Gastrocnemius medialis (tissue), 4 donors: ENCODE results near the gene PRSS56. TPM values are rescaled to one million over a fixed set of nuclear protein-coding genes. Genes with fewer than 3 reads are reported as not detected.

Experiments used
- ATAC-seq, 2 donors: fragments of 150-250 bp; one replicate each; pipeline ENCODE4 v1.9.1; 2016
- DNase-seq, 2 donors: peaks; one replicate each; pipeline ENCODE4 v3.0.0-alpha.2; 2019
- H3K27ac ChIP-seq, 4 donors: fragments of 200-600 bp; sonication (generic); 1 replicate in 1 of 4; 2 replicates in 3 of 4; pipeline ENCODE4 v1.5.1; 2016 to 2018; ENCODE audit warnings: mild to moderate bottlenecking in 2 of 4, moderate library complexity in 1 of 4
- H3K27me3 ChIP-seq, 3 donors: fragments of 200-600 bp; sonication (generic) in 2 of 3; 1 replicate in 1 of 3; 2 replicates in 2 of 3; pipeline versions ENCODE4 v1.5.1 to v1.6.0; 2016 to 2019; ENCODE audit warnings: mild to moderate bottlenecking in 1 of 3, moderate library complexity in 1 of 3
- H3K36me3 ChIP-seq, 2 donors: fragments of 200-600 bp; sonication (generic) in 1 of 2; one replicate each; pipeline ENCODE4 v1.5.1; 2017 to 2018
- H3K4me1 ChIP-seq, 2 donors: fragments of 200-600 bp; sonication (generic) in 1 of 2; one replicate each; pipeline ENCODE4 v1.5.1; 2016 to 2017; ENCODE audit warnings: mild to moderate bottlenecking in 2 of 2
- H3K4me3 ChIP-seq, 4 donors: fragments of 200-600 bp; sonication (generic) in 3 of 4; 1 replicate in 1 of 4; 2 replicates in 3 of 4; pipeline ENCODE4 v1.5.1; 2016 to 2019; ENCODE audit warnings: mild to moderate bottlenecking in 2 of 4
- H3K9me3 ChIP-seq, 3 donors: fragments of 200-600 bp; sonication (generic) in 2 of 3; 1 replicate in 1 of 3; 2 replicates in 2 of 3; pipeline ENCODE4 v1.5.1; 2016 to 2019
- POLR2A ChIP-seq, 2 donors: fragments of 450-650 bp; IDR thresholded peaks; one replicate each; pipeline ENCODE4 v1.6.1; 2017; ENCODE audit warnings: antibody characterized with exemption in 2 of 2, mild to moderate bottlenecking in 2 of 2, moderate library complexity in 2 of 2
- in situ Hi-C, 4 donors: fragments of 200-750 bp; cut with MboI; loops; one replicate each; pipeline versions ENCODE4 v1.15.0 to v1.8.0; 2017; ENCODE audit warnings: low sequenced_read_pairs in 4 of 4
- intact Hi-C: fragments of 100-400 bp; cut with DNase I; formaldehyde crosslinking; loops from one replicate; pipeline ENCODE4 v1.15.1; 2023; ENCODE audit warnings: low total_unique reads
- total RNA-seq, 4 donors: library from RNA; depleted of rRNA; stranded (reverse); fragments of >200 nt; gene quantifications; one replicate each; pipeline versions ENCODE4 v1.1.0 to v1.2.3, GENCODE V29; 2016
- TF ChIP-seq, protein P1 (sequence below), 5 experiments: fragments of 450-650 bp in 3 of 5; fragments of 200-600 bp in 2 of 5; sonication (generic) in 2 of 5; IDR thresholded peaks in 4 of 5; conservative IDR thresholded peaks in 1 of 5; 1 replicate in 4 of 5; 2 replicates in 1 of 5; pipeline ENCODE4 v1.5.1; 2016 to 2019; ENCODE audit warnings: antibody characterized with exemption in 5 of 5, mild to moderate bottlenecking in 3 of 5, moderate library complexity in 3 of 5

The PRSS56 gene
- total RNA-seq, 4 donors from 2014 or later = 1.0 to 3.2 (median 2.2) TPM

DNA sequence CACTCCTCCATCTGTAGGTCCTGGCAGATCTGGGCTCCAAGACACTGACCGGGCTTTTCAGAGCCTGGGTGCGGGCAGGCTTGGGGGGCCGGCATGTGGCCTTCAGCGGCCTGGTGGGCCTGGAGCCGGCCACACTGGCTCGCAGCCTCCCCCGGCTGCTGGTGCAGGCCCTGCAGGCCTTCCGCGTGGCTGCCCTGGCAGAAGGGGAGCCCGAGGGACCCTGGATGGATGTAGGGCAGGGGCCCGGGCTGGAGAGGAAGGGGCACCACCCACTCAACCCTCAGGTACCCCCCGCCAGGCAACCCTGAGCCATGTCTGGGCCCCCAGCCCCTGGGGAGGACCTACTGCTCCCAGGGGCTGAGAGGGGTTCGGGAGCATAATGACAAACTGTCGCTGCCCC lies 5.0 kb downstream of the PRSS56 start:
- TF ChIP-seq, protein P1, sequence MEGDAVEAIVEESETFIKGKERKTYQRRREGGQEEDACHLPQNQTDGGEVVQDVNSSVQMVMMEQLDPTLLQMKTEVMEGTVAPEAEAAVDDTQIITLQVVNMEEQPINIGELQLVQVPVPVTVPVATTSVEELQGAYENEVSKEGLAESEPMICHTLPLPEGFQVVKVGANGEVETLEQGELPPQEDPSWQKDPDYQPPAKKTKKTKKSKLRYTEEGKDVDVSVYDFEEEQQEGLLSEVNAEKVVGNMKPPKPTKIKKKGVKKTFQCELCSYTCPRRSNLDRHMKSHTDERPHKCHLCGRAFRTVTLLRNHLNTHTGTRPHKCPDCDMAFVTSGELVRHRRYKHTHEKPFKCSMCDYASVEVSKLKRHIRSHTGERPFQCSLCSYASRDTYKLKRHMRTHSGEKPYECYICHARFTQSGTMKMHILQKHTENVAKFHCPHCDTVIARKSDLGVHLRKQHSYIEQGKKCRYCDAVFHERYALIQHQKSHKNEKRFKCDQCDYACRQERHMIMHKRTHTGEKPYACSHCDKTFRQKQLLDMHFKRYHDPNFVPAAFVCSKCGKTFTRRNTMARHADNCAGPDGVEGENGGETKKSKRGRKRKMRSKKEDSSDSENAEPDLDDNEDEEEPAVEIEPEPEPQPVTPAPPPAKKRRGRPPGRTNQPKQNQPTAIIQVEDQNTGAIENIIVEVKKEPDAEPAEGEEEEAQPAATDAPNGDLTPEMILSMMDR (IDR thresholded peaks at IDR 0.05 in 4 of 5, conservative IDR thresholded peaks at IDR 0.05 in 1 of 5) = peak in 1 of 5 experiments; percentile 15
- no peak for TF ChIP-seq POLR2A (IDR thresholded peaks at IDR 0.05)
- intact Hi-C loops (loop anchor here (10.0 kb wide), 1 partner anchor 210 kb away; no protein-coding TSS in a partner anchor), in situ Hi-C loops (no loop called here)
- peak in 1 of 2 donors; percentile 13 for ATAC-seq
- no peaks in the 10 kb centered on the region for H3K36me3 ChIP-seq
- peaks cover 46 to 51% of the 10 kb centered on the region in 2 donors for H3K4me1 ChIP-seq
- H3K4me3 ChIP-seq = peak overlapping the region in 2 of 4 donors; percentile 38 to 63
- DNase-seq = peak in 1 of 2 donors; percentile 32
- H3K9me3 ChIP-seq = no peaks in the 10 kb centered on the region
- H3K27me3 ChIP-seq = peaks cover 0 to 7% (median 0%) of the 10 kb centered on the region in 3 donors
- peak overlapping the region; percentile 90 to 97 (median 94) for H3K27ac ChIP-seq

- intact Hi-C loops = loop anchor here (2.0 to 10.0 kb wide), 2 partner anchors 25 to 211 kb away; partner anchors contain the start of genes EIF4E2 and TIGD1
- in situ Hi-C loops = no loop called here
- DNase-seq = peak; percentile 80 to 91
Observed at GRCh38 chr2:232525791-232526371, 5.7 kb downstream of the PRSS56 start, which contains the start of gene CHRND. TSS of gene CHRND (plus strand) at chr2:232526160. CDS start at chr2:232526216, 56 bp downstream.

GRCh38 chr2:232526372-232526941 lies 6.3 kb downstream of the PRSS56 start:
- in situ Hi-C loops = no loop called here
- peaks cover 49 to 51% of the 10 kb centered on the region in 2 donors for H3K4me1 ChIP-seq
- ATAC-seq (peak; percentile 5 to 12), DNase-seq (peak in 1 of 2 donors; percentile 58)
- peak overlapping the region; percentile 90 to 97 (median 94) for H3K27ac ChIP-seq
- no peaks in the 10 kb centered on the region for H3K36me3 ChIP-seq
- H3K4me3 ChIP-seq = peak overlapping the region; percentile 30 to 63 (median 44)
- peaks cover 0 to 7% (median 0%) of the 10 kb centered on the region in 3 donors for H3K27me3 ChIP-seq
- TF ChIP-seq, protein P1 (IDR thresholded peaks at IDR 0.05 in 4 of 5, conservative IDR thresholded peaks at IDR 0.05 in 1 of 5) = no peak
- TF ChIP-seq POLR2A (IDR thresholded peaks at IDR 0.05) = no peak
- intact Hi-C loops = loop anchor here (2.0 to 10.0 kb wide), 2 partner anchors 24 to 212 kb away; partner anchors contain the start of genes EIF4E2 and TIGD1
- no peaks in the 10 kb centered on the region for H3K9me3 ChIP-seq

More at GRCh38 chr2:232525791-232526371, 5.7 kb downstream of the PRSS56 start, which contains the start of gene CHRND:
- Histone ChIP-seq H3K4me3 (peak within 1 kb of the TSS; percentile 30 to 63 (median 44)), H3K9me3 (no peaks in the 10 kb centered on the region), H3K27me3 (peaks cover 0 to 7% (median 0%) of the 10 kb centered on the region in 3 donors), H3K36me3 (no peaks in the 10 kb centered on the region), H3K27ac (peak within 1 kb of the TSS; percentile 90 to 97 (median 94)), H3K4me1 (peaks cover 49 to 51% of the 10 kb centered on the region in 2 donors)
- TF ChIP-seq, protein P1 (IDR thresholded peaks at IDR 0.05 in 4 of 5, conservative IDR thresholded peaks at IDR 0.05 in 1 of 5) = no peak
- TF ChIP-seq POLR2A (IDR thresholded peaks at IDR 0.05) = peak; percentile 40 to 43
- peak; percentile 49 to 55 for ATAC-seq

GRCh38 chr2:232527905-232528470 lies 7.8 kb downstream of the PRSS56 start:
- ATAC-seq (no peak), DNase-seq (no peak)
- Histone ChIP-seq H3K27ac (peak overlapping the region; percentile 90 to 97 (median 94)), H3K27me3 (peaks cover 0 to 3% (median 0%) of the 10 kb centered on the region in 3 donors), H3K9me3 (no peaks in the 10 kb centered on the region), H3K36me3 (no peaks in the 10 kb centered on the region), H3K4me1 (peaks cover 45 to 49% of the 10 kb centered on the region in 2 donors), H3K4me3 (no peak overlapping the region)
- intact Hi-C loops (loop anchor here (2.0 to 10.0 kb wide), 2 partner anchors 23 to 213 kb away; partner anchors contain the start of genes EIF4E2 and TIGD1), in situ Hi-C loops (no loop called here)
- TF ChIP-seq, protein P1 (IDR thresholded peaks at IDR 0.05 in 4 of 5, conservative IDR thresholded peaks at IDR 0.05 in 1 of 5) = no peak
- TF ChIP-seq POLR2A (IDR thresholded peaks at IDR 0.05) = no peak
